Measurements from ENCODE around the gene KIF16B. TPM values are rescaled to one million over a fixed set of nuclear protein-coding genes. Genes with fewer than 3 reads are reported as not detected.
"Not testable (repeated sequence)": the region's sequence is repeated elsewhere in the genome, so short reads cannot be mapped to it uniquely, and the experiment has no call there.

The KIF16B gene
- total RNA-seq, 1 experiment from 2014 or later, result 18.0 TPM

DNA sequence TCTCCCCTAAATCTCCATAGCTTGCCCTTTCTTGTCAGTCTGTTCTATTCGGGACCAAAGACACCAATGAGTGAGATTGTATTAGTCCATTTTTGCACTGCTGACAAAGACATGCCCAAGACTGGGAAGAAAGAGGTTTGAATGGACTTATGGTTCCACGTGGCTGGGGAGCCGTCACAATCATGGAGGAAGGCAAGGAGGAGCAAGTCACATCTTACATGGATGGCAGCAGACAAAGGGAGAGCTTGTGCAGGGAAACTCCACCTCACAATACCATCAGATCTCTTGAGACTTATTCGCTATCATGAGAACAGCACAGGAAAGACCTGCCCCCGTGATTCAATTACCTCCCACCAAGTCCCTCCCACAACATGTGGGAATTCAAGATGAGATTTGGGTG is 133.7 kb downstream of the KIF16B start:
- DNase-seq (ENCODE audit: extremely low read depth, low read depth), result not testable (repeated sequence)

DNA sequence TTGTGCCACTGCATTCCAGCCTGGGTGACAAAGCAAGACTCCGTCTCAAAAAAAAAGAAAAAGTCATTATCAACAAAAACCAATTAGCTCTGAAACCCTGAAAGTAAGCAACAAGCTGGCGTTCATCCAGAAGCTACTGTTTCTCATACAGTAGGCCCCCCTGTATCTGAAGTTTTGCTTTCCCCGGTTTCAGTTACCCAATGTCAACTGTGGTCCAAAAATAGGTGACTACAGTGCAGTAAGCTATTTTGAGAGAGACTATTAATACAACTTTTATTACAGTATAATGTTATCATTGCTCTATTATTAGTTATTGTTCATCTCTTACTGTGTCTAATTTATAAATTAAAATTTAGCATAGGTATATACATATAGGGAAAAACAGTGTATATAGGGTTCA is 135.1 kb downstream of the KIF16B start:
- no peak for DNase-seq (ENCODE audit: extremely low read depth, low read depth)

DNA sequence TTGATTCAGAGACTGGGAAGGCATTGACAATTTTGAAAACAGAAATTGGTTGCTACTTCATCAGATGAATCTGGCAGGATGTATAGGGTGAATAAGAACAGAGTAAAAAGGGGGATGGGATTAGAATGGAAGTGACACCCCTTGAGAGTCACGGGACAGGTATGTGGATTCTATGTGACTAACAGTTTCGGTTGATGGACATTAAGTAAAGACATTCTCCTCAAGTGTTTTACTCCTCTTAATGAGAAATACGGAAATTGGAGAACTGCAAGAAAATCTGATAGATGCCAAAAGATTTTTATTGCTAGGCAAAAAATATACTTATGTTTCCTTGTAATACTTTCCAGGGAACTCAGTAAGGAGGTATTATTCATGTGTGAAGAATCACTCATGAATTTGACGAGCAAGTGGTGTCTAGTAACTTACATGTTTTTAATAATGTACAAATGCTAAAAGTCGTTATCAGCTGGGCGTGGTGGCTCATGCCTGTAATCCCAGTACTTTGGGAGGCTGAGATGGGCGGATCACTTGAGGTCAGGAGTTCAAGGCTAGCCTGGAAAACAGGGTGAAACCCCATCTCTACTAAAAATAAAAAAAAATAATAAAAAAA is 135.8 kb downstream of the KIF16B start:
- DNase-seq (ENCODE audit: extremely low read depth, low read depth), result no peak

DNA sequence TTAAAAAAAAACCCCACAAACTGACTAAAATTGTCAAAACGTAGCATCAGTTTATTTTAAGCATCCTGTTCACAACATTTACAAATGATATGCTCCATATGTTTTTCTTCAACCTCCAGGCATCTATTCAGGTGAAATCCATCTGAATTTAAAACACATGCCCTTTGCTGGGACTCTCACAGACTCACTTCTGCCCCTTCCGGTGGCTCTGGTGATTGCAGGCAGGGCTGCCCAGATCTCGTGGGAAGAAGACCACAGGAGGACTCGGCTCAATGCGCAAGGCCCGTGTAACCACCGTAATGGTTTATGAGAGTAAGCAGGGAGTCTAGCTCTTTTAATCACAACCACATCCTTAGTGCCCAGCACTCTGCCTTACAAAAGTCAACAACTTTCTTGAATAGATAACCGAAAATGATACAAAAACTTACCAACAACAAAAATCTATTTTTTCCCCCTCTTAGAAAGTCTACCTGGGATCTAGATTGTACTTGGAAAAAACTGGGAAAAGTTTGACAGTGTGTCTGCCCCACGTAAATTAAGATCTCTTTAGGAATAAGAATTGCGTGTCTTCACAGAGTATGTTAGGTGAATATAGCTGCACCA is 139.1 kb downstream of the KIF16B start:
- DNase-seq (ENCODE audit: extremely low read depth, low read depth), result peak; percentile 55

DNA sequence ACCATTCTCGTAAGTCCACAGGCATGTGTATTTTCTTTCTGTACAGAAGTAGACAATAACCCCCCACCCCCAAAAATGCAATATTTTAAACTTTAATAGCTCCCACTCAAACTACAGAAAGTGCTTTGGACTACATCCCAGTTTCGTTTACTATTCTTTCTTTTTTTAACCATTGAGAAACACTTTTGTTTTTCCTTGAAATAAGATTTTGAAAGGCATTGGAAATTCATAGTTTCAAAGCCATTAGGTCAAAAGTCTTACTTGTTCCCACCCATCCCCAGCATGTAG is 140.0 kb downstream of the KIF16B start:
- DNase-seq (ENCODE audit: extremely low read depth, low read depth), result no peak

DNA sequence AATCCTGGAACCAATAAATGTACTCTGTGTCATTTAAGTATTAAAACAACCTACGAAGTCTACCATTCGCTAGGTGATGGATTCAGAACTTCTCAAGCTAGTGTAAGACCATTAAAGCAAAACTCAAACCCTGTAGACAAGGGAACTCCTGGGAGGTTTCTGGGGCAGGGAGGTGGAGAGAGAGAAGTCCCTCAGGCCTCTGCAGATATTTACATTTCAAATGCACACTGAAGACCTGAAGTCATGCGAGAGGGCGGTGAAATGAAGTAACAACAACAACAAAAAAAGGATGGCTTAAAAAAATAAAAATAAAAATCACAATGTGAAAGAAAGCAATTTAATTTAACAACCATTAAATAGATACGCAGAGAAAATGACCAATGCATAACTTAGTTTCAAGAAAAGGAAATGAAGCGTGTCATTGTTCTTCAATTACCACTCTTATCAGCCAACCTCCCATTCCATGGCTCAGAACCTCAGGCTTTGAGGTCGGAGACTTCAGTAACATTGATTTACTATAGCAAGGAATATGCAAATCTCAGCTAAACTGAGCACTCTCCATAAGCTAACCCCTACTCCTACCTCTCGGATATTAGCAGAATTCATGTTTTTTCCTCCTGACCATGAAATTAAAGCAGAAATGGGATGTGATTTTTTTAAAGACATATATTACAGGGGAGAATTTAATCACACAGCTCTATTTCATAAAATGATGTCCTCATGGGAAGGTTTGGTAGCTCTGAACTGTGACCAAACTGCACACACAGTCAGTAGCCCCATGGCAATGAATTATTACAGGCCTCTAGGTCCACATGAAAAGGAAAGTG is 140.6 kb downstream of the KIF16B start:
- DNase-seq (ENCODE audit: extremely low read depth, low read depth), result no peak

DNA sequence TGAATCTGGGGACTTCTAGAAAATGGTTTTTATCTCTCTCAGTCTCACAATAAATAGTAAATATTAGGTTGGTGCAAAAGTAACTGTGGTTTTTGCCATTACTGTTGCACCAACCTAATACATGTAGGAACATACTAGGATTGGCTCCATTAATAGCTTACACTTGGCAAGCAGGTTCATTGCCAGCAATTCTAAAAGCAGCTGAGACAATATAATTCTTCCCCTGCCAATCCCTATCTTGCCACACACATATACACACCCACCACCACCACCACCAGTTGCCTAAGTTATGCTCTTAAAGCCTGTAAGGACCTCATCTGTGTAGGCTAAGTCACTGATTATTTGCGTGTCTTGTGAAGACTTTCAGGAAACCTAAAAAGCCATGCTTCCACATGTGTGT is 145.1 kb downstream of the KIF16B start:
- no peak for DNase-seq (ENCODE audit: extremely low read depth, low read depth)

DNA sequence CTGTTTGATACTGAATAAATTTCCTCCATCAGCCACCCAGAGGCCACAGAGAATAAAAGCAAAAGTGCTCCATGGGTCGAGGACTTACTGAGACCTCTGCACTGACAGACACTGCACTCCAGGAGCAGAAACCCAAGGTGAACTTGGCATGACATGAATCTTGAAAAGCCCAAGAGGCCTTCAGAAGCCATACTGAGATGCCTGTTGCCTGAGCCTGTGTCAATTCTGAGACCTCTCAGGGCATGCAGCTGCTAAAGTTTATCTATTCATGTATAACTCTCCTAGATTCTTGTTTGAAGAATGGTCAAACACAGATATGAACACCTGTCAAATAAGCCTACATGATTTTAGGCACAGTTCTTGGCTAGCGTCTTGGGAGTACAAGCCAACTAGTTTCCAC is 145.7 kb downstream of the KIF16B start:
- DNase-seq (ENCODE audit: extremely low read depth, low read depth), result no peak

DNA sequence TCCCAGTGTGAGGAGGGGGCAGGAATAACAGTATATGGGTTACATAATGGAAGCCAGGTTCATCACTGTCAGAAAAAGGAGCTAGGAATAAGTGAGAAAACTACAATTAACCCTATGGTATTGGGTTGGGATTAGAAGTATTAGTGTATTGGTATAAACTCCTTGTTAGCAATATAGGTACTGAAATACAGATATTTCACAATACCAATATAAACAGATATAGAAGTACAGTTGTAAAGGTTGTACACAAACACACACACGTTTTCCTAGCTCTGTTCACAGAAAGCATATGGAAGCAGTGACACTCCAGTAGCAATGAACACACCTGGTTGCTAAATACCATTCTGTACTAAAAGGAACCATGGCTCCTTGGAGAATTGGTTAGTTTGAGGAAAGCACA is 148.5 kb downstream of the KIF16B start:
- no peak for DNase-seq (ENCODE audit: extremely low read depth, low read depth)

DNA sequence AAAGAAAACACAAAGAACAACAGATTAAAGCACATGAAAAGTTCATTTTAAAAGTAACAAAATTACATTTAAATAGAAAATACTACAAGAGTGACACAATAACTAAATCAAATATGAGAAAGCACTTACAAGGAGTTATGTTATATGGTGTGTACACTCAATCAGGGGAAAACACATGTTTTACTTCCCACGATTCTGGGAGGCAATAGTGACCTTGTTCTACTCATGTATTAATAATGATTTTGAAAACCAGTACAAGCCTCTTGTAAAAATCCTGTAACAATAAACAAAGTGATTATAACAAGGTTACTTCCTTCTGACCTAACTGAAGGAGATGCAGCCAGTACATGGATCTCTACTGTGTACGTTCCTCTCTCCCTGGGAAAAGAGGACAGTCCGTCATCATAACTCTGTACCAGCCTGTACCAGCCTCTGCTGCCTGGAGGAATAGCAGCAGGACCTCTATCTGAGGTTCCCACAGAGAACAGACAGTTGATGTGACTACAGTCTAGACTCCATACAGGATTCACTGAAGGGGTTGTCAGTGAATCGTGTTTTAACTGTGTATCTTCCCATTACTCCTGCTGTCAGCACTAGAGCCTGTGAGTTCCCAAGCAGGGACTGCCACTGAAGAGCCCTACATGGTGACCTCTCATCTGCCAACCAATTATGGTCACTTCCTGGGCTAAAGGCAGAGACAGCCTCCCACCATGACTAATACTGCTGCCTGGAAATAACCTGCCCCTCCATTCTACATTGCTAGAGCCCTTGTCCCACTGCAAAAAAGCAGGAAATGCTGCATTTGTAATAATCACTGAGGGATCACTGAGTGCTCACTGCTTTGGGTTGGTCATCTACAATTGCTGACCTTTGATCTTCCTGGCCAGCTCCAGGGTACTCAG is 149.7 kb downstream of the KIF16B start:
- DNase-seq (ENCODE audit: extremely low read depth, low read depth), result no peak

DNA sequence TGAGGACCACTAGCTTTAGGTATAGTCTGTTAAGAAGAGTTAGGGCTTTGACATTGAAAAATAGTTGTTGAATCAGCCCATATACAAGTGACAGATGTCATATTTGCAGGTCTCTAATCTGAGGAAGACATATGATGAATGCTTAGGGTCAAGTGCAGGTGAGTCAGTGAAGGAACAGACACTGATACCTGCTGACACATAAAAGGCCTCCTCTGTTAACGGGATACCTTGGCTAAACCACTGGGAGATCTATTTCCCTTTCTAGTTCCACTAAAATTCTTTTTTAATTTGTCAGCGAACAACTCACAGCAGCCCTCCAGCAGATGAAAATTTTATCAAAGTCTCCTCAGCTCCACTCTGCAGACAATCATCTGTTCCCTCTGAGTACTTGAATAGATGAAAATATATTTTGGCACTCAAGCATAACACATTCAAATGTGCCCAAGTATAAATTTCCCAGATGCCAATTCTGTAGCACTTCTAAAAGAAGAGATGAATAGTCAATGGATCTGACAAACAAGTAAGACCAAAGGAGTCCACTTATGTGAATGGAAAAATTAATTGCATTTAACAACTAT is 154.0 kb downstream of the KIF16B start:
- no peak for DNase-seq (ENCODE audit: extremely low read depth, low read depth)

DNA sequence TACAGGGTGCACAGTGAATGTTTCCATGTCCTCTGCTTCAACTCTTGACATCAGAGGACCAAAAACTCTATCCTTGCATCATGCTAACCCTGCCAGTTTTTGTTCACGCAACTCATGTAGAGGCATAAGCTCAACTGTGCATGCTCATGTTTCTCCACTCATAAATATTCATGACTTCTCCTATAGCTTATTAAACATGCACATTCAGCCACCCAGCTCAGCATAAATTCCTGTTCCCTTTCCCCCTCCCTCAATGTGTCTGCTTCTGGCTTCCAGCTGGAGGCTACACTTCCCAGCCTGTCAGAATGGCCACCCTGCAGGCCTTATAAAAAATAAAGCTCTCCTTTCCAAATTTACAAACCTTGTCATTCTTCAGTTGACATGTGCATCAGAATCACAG is 154.6 kb downstream of the KIF16B start:
- DNase-seq (ENCODE audit: extremely low read depth, low read depth), result no peak

DNA sequence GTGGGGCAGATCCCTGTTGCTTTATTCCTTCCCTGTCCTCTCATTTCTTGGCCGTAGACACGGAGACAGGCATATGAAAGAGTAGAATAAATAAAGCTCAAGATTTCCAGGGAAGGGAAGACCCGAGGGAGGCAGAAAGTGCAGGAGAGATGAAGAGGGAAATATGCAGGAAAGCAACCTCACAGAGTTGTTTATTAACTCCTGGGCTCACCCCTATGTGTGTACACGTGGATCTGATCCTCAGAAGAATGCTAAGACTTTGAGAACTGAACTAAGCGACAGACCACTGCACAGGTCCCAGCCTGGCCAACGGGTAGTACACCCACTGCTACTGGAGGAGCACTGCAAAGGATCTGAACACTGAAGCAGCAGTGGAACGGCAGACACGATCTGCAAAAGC is 156.2 kb downstream of the KIF16B start:
- no peak for DNase-seq (ENCODE audit: extremely low read depth, low read depth)

DNA sequence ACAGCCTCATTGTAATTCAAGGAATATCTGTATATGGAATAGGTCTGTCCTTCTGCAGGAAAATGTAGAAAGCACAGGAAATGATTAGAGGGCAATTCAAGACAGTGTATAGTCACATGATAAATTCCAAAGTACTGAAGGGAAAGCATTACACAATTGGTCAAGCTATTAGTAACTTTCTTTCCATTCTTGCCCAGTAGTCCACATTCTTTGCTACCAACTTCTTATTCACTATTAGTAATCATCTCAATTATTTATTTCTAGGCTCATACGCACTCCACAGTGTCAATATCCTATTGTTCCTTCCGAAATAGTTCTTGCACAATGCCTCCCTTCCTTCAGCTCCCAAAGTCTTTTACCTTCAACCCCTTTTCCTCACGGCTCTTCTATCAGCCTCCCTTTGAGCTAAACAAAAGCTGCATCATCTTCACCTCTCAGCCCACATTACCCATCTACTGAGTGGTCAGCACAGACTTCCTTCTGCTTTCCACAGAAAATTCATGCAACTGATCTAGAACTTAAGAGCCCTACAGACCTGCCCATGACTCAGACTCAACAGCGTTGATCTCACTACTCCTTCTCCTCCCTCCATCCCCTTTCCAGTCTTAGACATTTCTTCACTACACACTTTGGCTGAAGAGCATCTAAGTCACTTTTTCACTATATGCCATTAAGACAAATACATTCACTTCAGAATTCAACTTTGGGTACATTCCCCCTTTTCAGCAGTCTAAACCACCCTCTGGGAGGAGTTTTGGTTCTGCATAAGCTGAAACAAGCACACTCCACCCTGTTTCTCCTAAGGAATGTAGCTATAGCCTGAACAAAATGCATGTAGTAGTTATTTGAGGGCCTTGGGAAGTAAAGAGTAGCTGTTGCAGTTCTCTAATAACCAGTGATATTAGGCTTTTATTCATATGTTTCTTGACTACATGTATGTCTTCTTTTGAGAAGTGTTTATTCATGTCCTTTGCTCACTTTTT is 157.9 kb downstream of the KIF16B start:
- DNase-seq (ENCODE audit: extremely low read depth, low read depth), result no peak

DNA sequence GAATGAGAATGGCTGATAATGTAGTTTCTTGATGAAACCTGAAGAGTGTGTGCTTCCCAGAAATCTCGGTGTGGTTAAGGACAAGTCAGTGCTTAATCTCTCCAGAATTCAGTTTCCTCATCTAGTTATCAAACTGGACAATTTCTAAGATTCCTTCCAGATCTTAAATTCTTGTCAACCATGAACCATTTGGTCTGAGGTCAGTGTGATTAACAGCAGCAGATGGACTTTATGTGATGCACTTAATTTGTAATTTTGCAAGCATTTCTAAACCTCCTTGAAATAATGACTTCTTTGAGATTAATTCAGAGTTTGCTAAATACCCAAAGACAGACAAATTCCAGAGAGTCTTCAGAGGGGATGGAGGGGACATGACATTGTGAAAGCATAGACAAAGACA is 160.3 kb downstream of the KIF16B start:
- no peak for DNase-seq (ENCODE audit: extremely low read depth, low read depth)

DNA sequence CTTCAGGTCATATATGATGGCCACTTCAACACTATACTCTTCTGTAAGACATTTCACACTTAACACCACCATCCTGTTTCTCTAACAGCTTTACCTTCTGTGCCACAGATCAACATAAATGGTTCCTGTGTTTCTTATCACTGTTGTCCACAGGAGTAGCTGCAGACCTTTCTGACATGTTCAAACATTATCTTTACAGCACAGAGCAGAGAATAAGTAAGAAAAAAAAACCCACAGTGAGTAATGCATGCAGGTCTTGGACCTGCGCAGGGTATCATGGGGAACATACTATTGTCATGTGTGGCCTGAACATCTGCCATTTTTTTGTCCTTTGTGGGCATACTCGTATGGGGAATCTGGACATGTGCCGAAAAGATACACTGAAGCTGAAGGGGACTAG is 161.9 kb downstream of the KIF16B start:
- DNase-seq (ENCODE audit: extremely low read depth, low read depth), result no peak

DNA sequence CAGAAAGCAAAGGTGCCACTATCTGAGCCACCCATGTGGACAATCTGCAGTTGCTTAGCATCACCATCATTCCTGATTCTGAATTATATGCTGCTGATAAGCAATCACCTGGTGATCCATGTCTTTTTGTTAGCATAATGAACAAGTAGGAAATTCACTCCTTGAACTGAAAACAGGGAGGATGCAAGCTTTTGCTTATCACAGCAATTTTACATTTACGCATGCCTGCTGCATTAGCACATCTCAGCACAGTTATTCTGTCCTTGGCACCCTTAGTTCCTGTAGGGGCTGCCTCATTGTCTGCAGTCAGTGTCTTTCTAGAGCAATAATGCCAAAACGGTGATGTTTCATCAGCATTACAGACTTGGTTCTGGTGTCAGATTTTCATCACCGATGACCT is 162.6 kb downstream of the KIF16B start:
- DNase-seq (ENCODE audit: extremely low read depth, low read depth), result no peak

DNA sequence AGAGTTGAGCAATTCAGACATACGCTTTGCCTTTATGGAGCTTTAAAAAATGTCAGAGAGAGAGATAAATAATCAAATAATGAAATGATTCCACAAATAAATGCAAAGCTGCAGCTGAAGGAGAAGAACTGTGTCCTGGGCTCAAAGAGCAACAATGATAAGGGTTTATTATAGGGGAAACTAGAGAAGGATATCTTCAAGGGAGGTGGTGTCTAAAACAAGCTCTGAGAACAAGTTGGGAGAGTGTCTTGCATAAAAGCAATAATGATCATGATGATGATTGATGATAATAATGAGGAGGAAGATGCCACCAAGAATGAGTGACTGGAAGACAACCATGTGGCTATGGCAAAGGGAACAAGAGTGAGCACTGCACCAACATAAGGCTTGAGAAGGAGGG is 164.3 kb downstream of the KIF16B start:
- DNase-seq (ENCODE audit: extremely low read depth, low read depth), result no peak

DNA sequence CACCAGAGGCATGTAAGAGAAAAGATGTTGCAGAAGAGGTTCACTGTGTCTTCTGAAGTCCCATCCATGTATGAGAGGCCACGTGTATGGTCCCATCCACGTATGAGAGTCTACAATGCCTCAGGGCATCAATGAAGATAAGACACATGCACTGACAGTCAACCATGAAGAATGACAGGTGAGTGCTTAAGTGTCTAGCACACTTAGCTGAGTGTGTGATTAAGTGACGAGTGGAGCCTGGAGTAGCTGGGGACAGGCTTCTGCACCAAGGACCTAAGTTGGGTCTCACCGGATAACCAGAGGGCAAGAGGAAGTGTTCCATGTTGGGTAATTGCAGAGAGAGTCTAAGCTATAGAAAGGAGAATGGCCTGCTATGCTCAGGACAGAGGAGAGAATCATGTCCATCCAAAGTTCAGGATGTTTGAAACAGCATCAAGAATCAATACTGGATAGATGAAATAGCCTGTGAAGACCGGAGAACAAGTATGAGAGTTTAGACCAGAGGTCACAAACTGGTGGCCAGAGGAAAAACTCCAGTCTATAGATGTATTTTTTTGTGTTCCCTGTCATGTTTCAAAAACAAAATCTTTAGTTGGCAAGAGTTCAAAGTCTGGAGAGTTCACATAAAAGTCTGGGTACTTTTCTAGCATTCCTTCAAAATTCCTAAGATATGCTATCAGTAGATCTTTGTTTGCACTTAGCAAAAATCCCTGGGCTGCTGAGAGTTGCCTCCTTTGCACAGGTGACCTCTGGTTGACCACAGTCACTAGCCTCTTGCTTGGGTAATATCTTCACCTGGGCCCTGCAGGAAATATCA is 165.8 kb downstream of the KIF16B start:
- no peak for DNase-seq (ENCODE audit: extremely low read depth, low read depth)

All from NCI-H460 (cell line).